Type B pancreatic cell (in vitro differentiated cells): ENCODE measurements around the gene SPIRE1. TPM values are rescaled to one million over a fixed set of nuclear protein-coding genes. Genes with fewer than 3 reads are reported as not detected.

ENCODE experiments used
- DNase-seq: peaks from one replicate; pipeline ENCODE4 v3.0.0; 2021; ENCODE audit warnings: mixed read lengths; ENCODE audit not compliant: unreplicated experiment; ENCODE audit errors: extremely low spot score
- H3K27ac Mint-ChIP-seq: 2 replicates; pipeline ENCODE4 v1.8.0; 2021; ENCODE audit warnings: mild to moderate bottlenecking, mixed read lengths
- H3K27me3 Mint-ChIP-seq: 2 replicates; pipeline ENCODE4 v1.8.0; 2021; ENCODE audit warnings: mixed read lengths
- H3K36me3 Mint-ChIP-seq: 2 replicates; pipeline ENCODE4 v1.8.0; 2021; ENCODE audit warnings: mixed read lengths
- H3K4me1 Mint-ChIP-seq: one replicate; pipeline ENCODE4 v1.8.0; 2021; ENCODE audit warnings: mixed read lengths; ENCODE audit not compliant: unreplicated experiment
- H3K4me3 Mint-ChIP-seq: 2 replicates; pipeline ENCODE4 v1.8.0; 2021; ENCODE audit warnings: mild to moderate bottlenecking, mixed read lengths
- H3K9me3 Mint-ChIP-seq: 2 replicates; pipeline ENCODE4 v1.8.0; 2021; ENCODE audit warnings: mixed read lengths
- long read RNA-seq: library from polyadenylated mRNA; unstranded; transcript quantifications from one replicate; pipeline ENCODE4 v2.0.0, GENCODE V29; 2020
- total RNA-seq: library from RNA; stranded (reverse); gene quantifications from 2 replicates; pipeline ENCODE4 v1.2.1, GENCODE V29; 2021; ENCODE audit warnings: low replicate concordance
- TF ChIP-seq, protein P1 (sequence below): fragments of 200-600 bp; sonication (generic); conservative IDR thresholded peaks from 2 replicates; pipeline ENCODE4 v1.5.0; 2021; ENCODE audit warnings: antibody characterized with exemption, mild to moderate bottlenecking

The SPIRE1 gene
- 11.8 and 25.2 TPM in 2 replicates for total RNA-seq
- long read RNA-seq, partial matches to known transcripts = 1 of 4 reads
- long read RNA-seq, other reads (novel, unspliced or antisense) = 3 of 4 reads

DNA sequence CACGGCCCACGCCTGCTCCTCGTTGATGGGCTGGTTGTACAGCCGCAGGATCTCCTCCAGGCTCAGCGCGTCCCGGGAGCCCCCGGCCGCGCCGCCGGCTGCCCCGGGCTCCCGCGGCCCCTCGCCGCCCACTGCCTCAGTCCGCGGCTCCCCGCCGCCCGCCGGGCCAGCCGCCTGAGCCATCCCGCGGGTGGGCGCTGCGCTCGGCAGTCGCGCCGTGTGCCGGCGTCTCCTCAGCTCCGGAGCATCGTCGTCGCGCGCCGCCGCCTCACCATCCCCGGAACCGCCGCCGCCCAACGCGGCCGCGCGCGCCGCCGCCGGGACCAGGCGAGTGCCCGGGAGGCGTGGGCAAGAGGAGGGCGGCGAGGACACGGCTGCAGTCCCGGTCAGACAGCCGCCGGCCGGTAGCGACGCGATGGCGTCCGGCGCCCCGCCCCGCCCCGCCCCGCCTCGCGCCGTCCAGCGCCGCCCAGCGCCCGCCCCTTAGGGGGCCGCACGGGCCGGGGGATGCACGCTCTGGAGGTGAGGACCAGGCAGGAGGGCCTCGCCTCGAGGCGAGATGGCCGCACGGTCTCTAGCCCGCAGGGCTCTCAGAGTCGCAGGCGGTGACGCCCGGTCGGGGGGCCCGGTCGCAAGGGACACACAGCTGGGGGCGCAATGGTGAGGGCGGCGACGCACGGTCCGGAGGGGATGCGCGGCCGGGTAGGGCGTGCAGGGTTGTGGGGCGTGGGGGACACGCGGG lies at the start of gene SPIRE1:
Gene SPIRE1, minus strand, starts transcription at position 424 of the 742 bp plus-strand sequence. Its CDS starts 241 bp downstream, at position 183.
- TF ChIP-seq, protein P1, sequence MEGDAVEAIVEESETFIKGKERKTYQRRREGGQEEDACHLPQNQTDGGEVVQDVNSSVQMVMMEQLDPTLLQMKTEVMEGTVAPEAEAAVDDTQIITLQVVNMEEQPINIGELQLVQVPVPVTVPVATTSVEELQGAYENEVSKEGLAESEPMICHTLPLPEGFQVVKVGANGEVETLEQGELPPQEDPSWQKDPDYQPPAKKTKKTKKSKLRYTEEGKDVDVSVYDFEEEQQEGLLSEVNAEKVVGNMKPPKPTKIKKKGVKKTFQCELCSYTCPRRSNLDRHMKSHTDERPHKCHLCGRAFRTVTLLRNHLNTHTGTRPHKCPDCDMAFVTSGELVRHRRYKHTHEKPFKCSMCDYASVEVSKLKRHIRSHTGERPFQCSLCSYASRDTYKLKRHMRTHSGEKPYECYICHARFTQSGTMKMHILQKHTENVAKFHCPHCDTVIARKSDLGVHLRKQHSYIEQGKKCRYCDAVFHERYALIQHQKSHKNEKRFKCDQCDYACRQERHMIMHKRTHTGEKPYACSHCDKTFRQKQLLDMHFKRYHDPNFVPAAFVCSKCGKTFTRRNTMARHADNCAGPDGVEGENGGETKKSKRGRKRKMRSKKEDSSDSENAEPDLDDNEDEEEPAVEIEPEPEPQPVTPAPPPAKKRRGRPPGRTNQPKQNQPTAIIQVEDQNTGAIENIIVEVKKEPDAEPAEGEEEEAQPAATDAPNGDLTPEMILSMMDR = no peak
- no peaks in the 10 kb centered on the region for H3K36me3 Mint-ChIP-seq
- no peaks in the 10 kb centered on the region for H3K9me3 Mint-ChIP-seq
- peak; percentile 75 for DNase-seq
- peaks cover 31% of the 10 kb centered on the region for H3K4me1 Mint-ChIP-seq
- peaks cover 2% of the 10 kb centered on the region for H3K27me3 Mint-ChIP-seq
- H3K27ac Mint-ChIP-seq = peak within 1 kb of the TSS; percentile 75
- peak within 1 kb of the TSS; percentile 91 for H3K4me3 Mint-ChIP-seq

DNA sequence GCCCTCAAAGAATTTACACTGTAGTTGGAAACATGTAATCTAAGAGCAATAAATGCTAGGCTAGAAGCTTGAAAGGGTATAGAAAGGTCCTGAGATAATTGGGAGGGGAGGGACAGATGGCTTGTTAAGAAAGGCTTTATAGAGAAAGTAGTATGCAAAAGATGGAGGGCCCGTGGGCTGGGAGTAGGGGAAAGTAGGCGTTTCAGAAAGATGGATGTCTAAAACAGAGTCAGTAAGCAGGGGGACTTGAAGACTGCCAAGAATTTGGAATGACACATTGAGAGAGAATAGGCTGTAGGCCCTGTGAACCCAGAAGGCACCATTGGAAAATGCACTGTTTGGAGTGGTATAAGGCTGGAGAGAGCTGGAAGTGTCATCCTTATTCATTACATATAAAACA lies 45.8 kb upstream of the SPIRE1 start:
- DNase-seq = no peak
- TF ChIP-seq, protein P1 = no peak
- no peaks in the 10 kb centered on the region for H3K9me3 Mint-ChIP-seq
- H3K4me3 Mint-ChIP-seq = peak overlapping the region; percentile 96
- H3K27me3 Mint-ChIP-seq = no peaks in the 10 kb centered on the region
- H3K27ac Mint-ChIP-seq = peak overlapping the region; percentile 91
- H3K4me1 Mint-ChIP-seq = peaks cover 34% of the 10 kb centered on the region
- H3K36me3 Mint-ChIP-seq = peaks cover 20% of the 10 kb centered on the region

- no peaks in the 10 kb centered on the region for H3K27me3 Mint-ChIP-seq
- H3K27ac Mint-ChIP-seq = peak overlapping the region; percentile 91
- H3K36me3 Mint-ChIP-seq = peaks cover 23% of the 10 kb centered on the region
- H3K9me3 Mint-ChIP-seq = no peaks in the 10 kb centered on the region
- TF ChIP-seq, protein P1 = no peak
- H3K4me1 Mint-ChIP-seq = peaks cover 38% of the 10 kb centered on the region
- peak overlapping the region; percentile 96 for H3K4me3 Mint-ChIP-seq
- no peak for DNase-seq
Observed at GRCh38 chr18:12703096-12703567, 45.2 kb upstream of the SPIRE1 start.

DNA sequence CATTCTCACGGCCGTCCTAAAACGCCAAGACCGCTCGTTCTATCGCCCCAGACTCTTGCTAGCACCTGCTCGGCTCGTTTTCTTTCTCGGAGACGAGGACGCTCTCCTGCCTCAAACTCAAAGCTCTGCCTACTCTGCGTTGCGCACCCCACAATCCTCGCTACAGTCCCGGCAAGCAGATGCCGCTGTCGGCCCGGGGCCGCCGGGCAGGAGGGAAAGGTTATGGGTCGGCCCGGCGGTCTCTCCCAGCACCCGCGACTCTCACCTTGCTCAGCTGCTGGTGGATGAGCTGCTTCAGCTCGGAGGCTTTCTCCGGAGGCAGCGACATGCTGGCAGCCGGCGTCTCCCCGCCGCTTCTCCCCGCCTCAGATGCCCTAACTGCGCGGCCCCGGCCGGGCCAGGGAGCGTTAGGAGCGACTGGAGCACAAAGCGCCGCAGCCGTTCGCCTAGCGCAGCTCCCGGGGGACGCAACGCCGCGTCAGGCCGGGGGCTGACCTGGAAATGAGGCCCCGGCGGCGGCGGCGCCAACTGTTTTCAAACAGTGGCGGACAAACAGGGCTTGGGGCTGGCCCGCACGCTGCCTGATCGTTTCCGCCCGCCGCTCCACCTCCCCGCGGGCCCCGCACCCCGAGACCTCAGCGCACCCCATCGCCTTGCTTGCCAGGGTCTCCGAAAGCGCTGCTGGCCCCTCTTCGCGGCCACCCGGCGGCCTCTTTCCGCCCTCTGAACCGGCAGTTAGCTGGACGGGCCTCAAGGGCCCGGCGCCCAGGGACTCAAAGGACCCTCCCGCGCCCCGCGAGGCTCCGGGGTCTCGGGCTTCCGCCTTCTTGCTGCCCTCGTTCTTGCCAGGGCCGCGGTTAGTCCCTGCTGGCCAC lies 44.6 kb upstream of the SPIRE1 start, which contains the start of the genes CEP76 and PSMG2:
Gene CEP76, minus strand, starts transcription at position 503 of the 875 bp plus-strand sequence. Its CDS starts 175 bp downstream, at position 328.
Gene PSMG2, plus strand, starts transcription at position 822 of the 875 bp plus-strand sequence. CDS start 66 bp downstream, outside the sequence.
- Mint-ChIP-seq H3K4me1 (peaks cover 38% of the 10 kb centered on the region), H3K27ac (peak within 1 kb of the TSS; percentile 91), H3K4me3 (peak within 1 kb of the TSS; percentile 96), H3K36me3 (peaks cover 19% of the 10 kb centered on the region), H3K27me3 (no peaks in the 10 kb centered on the region), H3K9me3 (no peaks in the 10 kb centered on the region)
- DNase-seq = peak; percentile 92
- TF ChIP-seq, protein P1 = no peak

DNA sequence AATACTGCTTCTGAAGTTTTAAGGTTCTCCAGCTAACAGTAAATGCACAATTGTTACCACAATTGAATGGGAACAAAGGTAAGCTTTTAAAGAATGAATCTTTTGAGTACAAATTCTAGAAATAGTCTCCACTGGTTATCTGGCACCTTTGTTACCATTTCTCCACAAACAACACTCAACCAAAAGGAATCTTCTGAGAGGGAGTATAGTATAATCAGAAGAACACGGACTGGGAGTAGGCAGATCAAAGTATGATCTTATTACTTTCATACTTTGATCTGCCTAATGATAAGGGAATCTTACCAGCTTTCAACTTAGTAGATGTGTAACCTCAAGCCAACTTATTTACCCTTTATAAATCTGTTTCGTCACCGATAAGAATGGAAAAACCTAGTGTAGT lies 43.3 kb upstream of the SPIRE1 start:
- peaks cover 38% of the 10 kb centered on the region for H3K4me1 Mint-ChIP-seq
- peak overlapping the region; percentile 96 for H3K4me3 Mint-ChIP-seq
- peaks cover 15% of the 10 kb centered on the region for H3K36me3 Mint-ChIP-seq
- TF ChIP-seq, protein P1 = no peak
- no peaks in the 10 kb centered on the region for H3K27me3 Mint-ChIP-seq
- DNase-seq = no peak
- no peaks in the 10 kb centered on the region for H3K9me3 Mint-ChIP-seq
- peak overlapping the region; percentile 91 for H3K27ac Mint-ChIP-seq
